Measurements from ENCODE around the gene LHX4.

The LHX4 gene

GRCh38 chr1:180312926-180313325 is 82.9 kb downstream of the LHX4 start:
- no peak for DNase-seq

GRCh38 chr1:180327089-180327488 is 97.0 kb downstream of the LHX4 start:
- no peak for DNase-seq
